HUES6 (cell line): ENCODE data around the gene ANKRD34B.

ENCODE experiments used
- H3K27ac ChIP-seq: 2 replicates; pipeline ENCODE4 v1.7.0; 2013; ENCODE audit warnings: low read depth, mild to moderate bottlenecking, low read length, inconsistent platforms
- H3K27me3 ChIP-seq: 2 replicates; pipeline ENCODE4 v1.6.1; 2013; ENCODE audit warnings: low read length; ENCODE audit not compliant: control insufficient read depth, insufficient read depth
- H3K36me3 ChIP-seq: 2 replicates; pipeline ENCODE4 v1.6.1; 2013; ENCODE audit warnings: low read length; ENCODE audit not compliant: control insufficient read depth, insufficient read depth
- H3K4me1 ChIP-seq: 2 replicates; pipeline ENCODE4 v1.6.1; 2013; ENCODE audit warnings: low read length; ENCODE audit not compliant: control insufficient read depth, insufficient read depth
- H3K4me3 ChIP-seq: 2 replicates; pipeline ENCODE4 v1.5.1; 2013; ENCODE audit warnings: low read depth, low read length
- H3K9ac ChIP-seq: one replicate; pipeline ENCODE4 v1.6.1; 2013; ENCODE audit warnings: mild to moderate bottlenecking, low read length
- H3K9me3 ChIP-seq: 2 replicates; pipeline ENCODE4 v1.6.1; 2013; ENCODE audit warnings: low read depth, low read length; ENCODE audit not compliant: control insufficient read depth, insufficient read depth

The ANKRD34B gene

DNA sequence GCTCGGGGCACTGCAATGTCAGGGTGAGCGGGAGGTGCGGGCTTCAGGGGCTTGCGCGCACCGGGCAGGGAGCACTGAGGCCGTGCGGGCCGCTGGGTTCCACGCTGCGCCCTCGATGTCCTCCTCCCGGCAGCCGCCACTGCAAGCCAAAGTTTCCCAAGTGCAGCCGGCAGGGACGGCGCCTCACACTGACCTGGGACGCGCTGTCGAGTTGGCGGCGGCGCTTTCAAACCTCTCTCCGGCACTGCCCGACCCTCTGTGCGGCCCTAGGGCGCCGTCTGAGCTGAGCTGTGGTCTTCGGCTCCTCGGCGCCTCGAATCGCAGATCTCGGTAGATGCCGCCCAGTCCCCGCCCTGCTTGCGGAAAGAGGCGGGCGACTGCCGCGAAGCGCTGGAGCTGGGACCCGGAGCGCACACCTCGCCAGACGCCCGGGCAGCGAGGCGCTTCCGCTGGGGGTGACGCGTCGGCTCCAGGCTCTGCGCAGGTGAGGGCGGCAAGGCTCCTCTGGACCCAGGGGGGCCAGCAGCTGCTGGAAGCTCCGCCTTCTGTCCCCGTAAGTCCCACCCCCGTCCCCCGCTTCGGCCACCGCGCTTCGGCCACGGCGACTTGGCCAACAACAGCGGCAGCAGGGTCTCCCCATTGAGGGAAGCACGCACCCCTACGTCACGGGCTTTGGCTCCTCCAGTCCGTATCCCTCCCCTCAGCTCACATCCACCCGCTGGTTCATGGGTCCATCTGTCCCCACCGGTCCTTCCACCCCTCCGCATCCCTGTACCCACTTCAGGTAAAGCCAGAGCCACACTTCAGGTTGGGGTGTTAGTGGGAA, at the start of gene ANKRD34B:
Gene ANKRD34B (minus strand): TSS at position 320 of the 826 bp plus-strand sequence. CDS start 10,261 bp downstream, outside the sequence.
- H3K27ac ChIP-seq: no peak within 1 kb of the TSS
- peak within 1 kb of the TSS; percentile 53 for H3K4me3 ChIP-seq
- peaks cover 100% of the 10 kb centered on the region for H3K27me3 ChIP-seq

DNA sequence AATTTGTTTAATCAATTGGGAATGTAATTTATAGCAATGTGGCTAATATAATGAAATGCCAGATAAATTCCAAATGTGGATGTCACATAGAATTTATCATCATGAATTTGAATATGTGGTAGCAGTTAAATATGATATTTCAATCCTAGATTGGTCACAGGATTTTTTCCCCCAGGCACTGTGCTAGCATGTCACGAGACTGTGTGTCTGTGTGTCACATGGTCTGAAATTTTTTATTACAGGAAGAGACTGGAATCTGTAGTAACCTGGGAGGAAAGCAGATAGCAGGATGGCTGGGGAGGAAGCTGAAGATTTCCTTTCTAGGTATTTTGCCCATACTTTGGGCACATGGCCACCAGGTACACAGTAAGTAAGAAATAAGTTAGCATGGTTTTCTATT, 49.0 kb upstream of the ANKRD34B start:
- Histone ChIP-seq H3K4me1 (no peaks in the 10 kb centered on the region), H3K9ac (no peak overlapping the region), H3K36me3 (no peaks in the 10 kb centered on the region)

More for the DNA sequence above, at the start of gene ANKRD34B:
- H3K9me3 ChIP-seq: no peaks in the 10 kb centered on the region
- H3K4me1 ChIP-seq: 0 out of 2 replicates have a peak, but pooled peaks cover 6% of the 10 kb centered on the region
- no peak within 1 kb of the TSS for H3K9ac ChIP-seq
- no peaks in the 10 kb centered on the region for H3K36me3 ChIP-seq

GRCh38 chr5:80618438-80618837, 48.4 kb upstream of the ANKRD34B start:
- Histone ChIP-seq H3K9me3 (no peaks in the 10 kb centered on the region), H3K27me3 (no peaks in the 10 kb centered on the region), H3K27ac (no peak overlapping the region), H3K4me3 (no peak overlapping the region), H3K36me3 (no peaks in the 10 kb centered on the region), H3K9ac (no peak overlapping the region), H3K4me1 (no peaks in the 10 kb centered on the region)

More for the DNA sequence above, 49.0 kb upstream of the ANKRD34B start:
- Histone ChIP-seq H3K4me3 (no peak overlapping the region), H3K27me3 (no peaks in the 10 kb centered on the region), H3K27ac (no peak overlapping the region), H3K9me3 (no peaks in the 10 kb centered on the region)

DNA sequence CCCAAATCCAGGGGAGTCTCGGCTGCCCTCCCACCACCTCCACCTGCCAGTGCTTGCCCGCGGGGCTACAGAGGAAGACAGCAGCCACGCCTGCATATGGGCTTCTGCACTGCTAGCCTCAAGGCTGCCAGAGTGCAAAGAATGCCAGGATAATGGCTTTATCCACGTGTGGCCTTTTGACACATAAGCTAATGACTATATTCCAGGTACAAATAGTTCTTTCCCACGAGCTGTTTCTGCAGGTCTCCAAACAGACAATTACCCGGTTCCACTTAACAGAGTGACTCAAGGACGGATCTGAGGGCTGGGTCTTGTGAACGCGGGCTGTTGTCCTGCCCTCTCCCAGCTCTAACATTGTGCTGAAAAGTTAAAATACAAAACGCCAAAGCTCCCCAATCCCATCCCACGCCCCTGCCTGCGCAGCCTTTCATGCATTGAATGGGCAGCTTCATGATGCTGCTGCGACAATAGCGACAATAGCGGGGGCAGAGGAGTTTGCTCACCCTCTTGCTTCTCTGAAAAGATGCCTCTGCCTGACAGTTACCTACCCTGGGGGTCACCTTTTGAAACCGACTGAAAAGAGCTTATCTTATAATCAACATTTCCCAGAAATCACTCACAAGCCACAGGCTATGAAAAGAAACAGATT, 45.3 kb upstream of the ANKRD34B start:
- Histone ChIP-seq H3K9me3 (peaks cover 3% of the 10 kb centered on the region; the same call in 1 of the 2 replicates), H3K4me1 (no peaks in the 10 kb centered on the region), H3K9ac (no peak overlapping the region), H3K36me3 (no peaks in the 10 kb centered on the region), H3K4me3 (no peak overlapping the region), H3K27ac (no peak overlapping the region), H3K27me3 (no peaks in the 10 kb centered on the region)

DNA sequence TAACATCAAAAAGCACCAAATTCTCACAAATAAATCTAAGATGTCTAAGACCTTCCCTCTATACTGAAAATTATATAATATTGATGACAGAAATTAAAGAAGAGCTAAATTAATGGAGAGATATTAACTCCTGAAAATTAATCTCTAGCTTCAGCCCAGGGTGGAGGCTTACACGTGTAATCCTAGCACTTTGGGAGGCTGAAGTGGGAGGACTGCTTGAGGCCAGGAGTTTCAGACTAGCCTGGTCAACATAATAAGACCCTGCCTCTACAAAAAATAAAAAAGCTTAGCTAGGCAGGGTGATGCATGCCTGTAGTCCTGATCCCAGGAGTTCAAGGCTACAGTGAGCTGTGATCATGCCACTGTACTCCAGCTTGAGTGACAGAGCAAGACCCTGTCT, 39.6 kb upstream of the ANKRD34B start:
- H3K27me3 ChIP-seq: no peaks in the 10 kb centered on the region
- H3K4me1 ChIP-seq: no peaks in the 10 kb centered on the region
- no peak overlapping the region for H3K9ac ChIP-seq
- no peak overlapping the region for H3K27ac ChIP-seq
- H3K9me3 ChIP-seq: peaks cover 3% of the 10 kb centered on the region; the same call in 1 of the 2 replicates
- no peak overlapping the region for H3K4me3 ChIP-seq
- H3K36me3 ChIP-seq: no peaks in the 10 kb centered on the region

- Histone ChIP-seq H3K36me3 (no peaks in the 10 kb centered on the region), H3K4me3 (no peak overlapping the region), H3K4me1 (no peaks in the 10 kb centered on the region), H3K27ac (no peak overlapping the region), H3K27me3 (no peaks in the 10 kb centered on the region), H3K9ac (no peak overlapping the region), H3K9me3 (peaks cover 3% of the 10 kb centered on the region; the same call in 1 of the 2 replicates)
These were observed 38.7 kb upstream of the ANKRD34B start for GRCh38 chr5:80608731-80609130.

DNA sequence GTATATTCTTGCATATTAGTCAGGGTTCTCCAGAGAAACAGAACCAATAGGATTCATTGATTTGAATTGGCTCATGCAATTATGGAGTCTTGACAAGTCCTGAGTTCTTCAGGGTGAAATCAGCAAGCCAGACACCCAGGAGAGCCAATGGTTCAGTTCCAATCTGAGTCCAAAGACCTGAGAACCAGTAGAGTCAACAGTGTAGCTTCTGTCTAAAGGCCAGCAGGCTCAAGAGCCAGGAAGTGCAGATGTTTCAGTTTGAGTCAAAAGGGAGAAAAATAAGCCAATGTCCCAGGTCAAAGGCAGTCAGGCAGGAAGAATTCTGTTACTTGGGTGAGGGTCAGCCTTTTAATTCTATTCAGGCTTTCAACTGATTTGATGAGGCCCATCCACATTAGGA, 37.8 kb upstream of the ANKRD34B start:
- Histone ChIP-seq H3K9me3 (peaks cover 3% of the 10 kb centered on the region; the same call in 1 of the 2 replicates), H3K36me3 (no peaks in the 10 kb centered on the region), H3K9ac (no peak overlapping the region), H3K27me3 (no peaks in the 10 kb centered on the region), H3K27ac (no peak overlapping the region), H3K4me1 (no peaks in the 10 kb centered on the region), H3K4me3 (no peak overlapping the region)

DNA sequence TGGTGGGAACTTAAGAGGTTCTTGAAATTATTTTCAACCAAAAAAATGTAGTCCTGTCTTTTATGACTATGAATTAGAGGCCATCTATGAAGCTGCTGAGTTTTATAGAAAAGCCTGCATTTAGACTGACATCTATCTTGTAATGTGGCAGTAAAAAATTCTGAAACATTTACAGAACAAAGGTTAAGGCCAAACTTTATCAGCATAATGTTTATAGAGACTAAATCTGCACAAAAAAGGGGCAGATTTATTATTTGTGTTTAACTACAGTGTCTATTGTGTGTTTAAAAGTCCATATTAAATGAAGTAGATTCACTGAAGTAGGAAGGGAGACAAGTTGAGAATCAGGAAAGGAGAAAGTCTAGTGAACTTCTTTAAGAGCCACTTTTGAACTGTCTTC, 37.3 kb upstream of the ANKRD34B start:
- Histone ChIP-seq H3K4me1 (no peaks in the 10 kb centered on the region), H3K9me3 (peaks cover 3% of the 10 kb centered on the region; the same call in 1 of the 2 replicates), H3K9ac (no peak overlapping the region), H3K27me3 (no peaks in the 10 kb centered on the region), H3K36me3 (no peaks in the 10 kb centered on the region), H3K27ac (no peak overlapping the region), H3K4me3 (no peak overlapping the region)

DNA sequence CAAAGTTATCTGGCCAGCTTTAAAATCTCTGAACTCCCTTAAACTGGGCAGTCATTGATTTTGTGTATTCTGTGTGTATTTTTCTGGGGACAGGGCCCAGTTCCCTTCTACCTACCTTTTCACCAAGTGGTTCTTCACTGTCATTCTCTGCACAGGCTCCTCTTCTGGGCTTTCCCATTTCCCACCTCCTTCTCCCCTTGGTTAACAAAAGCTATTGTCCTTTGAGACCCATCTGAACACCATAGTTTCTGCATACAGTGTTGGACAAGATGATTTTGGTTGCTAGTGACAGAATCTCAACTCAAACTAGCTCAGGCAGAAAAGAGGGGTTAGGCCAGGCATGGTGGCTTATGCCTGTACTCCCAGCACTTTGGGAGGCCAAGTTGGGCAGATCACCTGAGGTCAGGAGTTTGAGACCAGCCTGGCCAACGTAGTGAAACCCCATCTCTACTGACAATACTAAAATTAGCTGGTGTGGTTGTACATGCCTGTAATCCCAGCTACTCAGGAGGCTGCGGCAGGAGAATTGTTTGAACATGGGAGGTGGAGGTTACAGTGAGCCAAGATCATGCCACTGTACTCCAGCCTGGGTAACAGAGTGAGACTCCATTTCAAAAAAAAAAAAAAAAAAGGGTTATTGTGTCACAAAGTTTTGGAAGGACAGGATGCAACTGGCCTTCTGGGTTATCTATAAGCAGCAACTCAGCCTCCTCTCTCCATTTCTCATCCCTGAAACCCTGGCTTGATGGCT, 31.0 kb upstream of the ANKRD34B start:
- H3K4me3 ChIP-seq: no peak overlapping the region
- H3K9ac ChIP-seq: no peak overlapping the region
- H3K36me3 ChIP-seq: no peaks in the 10 kb centered on the region
- no peaks in the 10 kb centered on the region for H3K9me3 ChIP-seq
- no peaks in the 10 kb centered on the region for H3K27me3 ChIP-seq
- no peak overlapping the region for H3K27ac ChIP-seq
- no peaks in the 10 kb centered on the region for H3K4me1 ChIP-seq

DNA sequence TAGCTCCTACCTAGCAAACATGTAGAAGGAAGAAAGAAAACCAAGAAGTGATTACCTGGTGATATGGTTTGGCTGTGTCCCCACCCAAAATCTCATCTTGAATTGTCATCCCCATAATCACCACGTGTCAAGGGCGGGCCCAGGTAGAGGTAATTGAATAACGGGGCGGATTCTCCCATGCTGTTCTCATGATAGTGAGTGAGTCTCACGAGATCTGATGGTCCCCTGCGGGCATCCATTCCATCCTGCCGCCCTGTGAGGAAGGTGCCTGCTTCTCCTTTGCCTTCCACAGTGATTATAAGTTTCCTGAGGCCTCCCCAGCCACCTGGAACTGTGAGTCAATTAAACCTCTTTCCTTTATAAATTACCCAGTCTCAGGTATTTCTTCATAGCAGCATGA, 27.4 kb upstream of the ANKRD34B start:
- Histone ChIP-seq H3K9ac (no peak overlapping the region), H3K27me3 (no peaks in the 10 kb centered on the region), H3K9me3 (no peaks in the 10 kb centered on the region), H3K4me3 (no peak overlapping the region), H3K4me1 (no peaks in the 10 kb centered on the region), H3K36me3 (no peaks in the 10 kb centered on the region), H3K27ac (no peak overlapping the region)
